KG1 (cell line): ENCODE results near the gene MMP15.
"Not testable (repeated sequence)": the region's sequence is repeated elsewhere in the genome, so short reads cannot be mapped to it uniquely, and the experiment has no call there.

Experiments used
- DNase-seq: peaks from one replicate; lab custom pipeline; 2025; lab: John Stamatoyannopoulos, UW

MMP15 gene

GRCh38 chr16:58025351-58026138, at the start of gene MMP15:
Gene MMP15 (plus strand): TSS chr16:58025754. CDS start chr16:58026351, 597 bp downstream.
- peak; percentile 32 for DNase-seq

DNA sequence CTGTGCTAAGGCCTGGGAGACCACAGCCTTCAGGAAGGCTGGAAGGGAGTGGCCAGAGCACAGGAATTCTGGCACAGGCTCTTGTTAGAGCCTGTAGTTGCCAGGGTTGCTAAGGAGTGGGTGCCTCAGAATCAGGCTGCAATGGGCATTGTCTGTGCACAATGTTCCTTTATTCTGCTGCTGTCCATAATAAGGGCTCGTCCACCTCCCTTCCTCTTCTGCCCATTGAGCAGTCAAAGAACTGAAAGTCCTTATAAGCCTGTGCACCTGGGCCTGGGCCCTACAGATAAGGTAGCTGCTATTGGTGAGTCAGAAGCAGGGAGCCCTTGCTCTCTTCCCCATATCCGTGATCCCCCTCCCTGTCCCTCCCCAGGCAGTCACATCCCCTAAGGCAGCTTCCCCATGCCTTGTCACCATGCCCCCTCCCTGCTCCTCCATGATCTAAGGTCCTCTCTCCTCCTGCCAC, 49.2 kb upstream of the MMP15 start:
- no peak for DNase-seq

DNA sequence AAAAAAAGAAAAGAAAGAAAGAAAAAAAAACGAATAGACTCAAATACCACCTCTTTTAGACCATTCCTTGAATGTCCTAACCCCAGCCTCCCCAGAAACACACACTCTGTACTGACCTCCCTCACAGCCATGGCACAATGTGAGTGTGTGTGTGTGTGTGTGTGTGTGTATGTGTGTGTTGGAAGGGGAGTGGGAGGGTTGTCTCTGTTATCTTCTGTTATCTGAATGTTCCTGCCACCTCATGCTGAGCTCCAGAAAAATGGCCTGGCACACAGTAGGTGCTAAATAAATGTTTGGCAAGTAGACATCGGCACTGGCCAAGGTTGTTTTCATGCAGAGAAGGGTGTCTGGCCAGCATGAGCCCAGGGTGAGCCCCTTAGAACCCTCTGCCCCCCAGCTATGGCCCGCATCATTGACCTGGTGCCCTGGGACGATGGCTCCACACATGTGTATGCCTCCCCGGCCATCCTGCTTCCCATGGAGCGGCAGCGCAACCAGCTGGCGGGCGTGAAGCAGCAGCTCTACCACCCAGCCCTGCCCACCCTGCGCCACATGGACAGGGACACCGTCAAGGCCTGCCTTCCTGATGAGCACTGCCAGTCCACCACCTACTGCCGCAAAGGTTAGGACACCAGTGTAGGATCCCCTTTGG, 48.0 kb upstream of the MMP15 start:
- DNase-seq: no peak

GRCh38 chr16:57978070-57978465, 47.5 kb upstream of the MMP15 start:
- not testable (repeated sequence) for DNase-seq

DNA sequence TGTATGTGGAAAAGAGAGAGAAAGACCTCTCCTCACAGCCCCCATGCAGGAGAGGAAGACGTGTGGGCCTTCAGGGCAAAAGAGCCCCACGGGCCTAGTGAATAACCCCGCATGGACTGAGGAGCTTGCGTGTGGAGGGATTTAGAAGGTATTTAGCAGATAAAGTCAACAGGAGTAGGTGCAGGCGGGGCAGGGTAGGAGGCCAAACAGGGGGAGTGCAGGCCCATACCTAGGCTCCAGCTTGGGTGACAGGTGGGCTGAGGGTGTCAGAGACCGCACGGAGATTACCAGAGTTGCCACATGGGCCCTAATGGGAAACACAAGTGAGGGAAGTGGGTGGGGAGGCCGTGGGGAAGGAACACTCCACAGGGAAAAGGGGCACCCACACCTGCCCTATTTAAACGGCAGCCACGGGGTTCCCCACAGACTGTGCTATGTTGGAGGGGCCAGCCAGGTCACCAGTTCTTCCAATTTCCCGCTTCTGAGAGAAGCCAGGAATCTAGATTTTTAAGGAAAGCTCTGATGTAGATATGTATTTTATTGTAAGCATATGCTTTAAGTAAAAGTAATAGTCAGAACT, 46.5 kb upstream of the MMP15 start:
- DNase-seq: no peak

GRCh38 chr16:57981636-57982035, 43.9 kb upstream of the MMP15 start:
- no peak for DNase-seq

DNA sequence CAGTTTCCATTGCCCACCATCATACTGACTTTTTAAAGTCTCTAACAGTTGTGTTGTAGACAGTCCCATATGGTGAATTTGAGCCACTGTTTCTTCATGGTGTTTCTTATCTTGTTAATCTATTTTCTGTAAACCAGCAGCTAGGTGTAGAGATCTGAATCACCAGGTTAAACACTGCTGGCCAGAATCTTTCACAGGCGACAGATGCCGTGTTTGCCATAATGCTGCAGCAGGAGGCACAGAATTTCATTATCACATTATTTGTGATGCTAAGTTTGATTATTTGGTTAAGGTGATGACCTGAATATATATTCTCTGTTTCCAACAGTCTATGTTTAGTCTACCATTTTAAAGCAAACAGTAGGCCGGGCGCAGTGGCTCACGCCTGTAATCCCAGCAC, 43.2 kb upstream of the MMP15 start:
- DNase-seq: no peak

- DNase-seq: no peak
These were observed 40.9 kb upstream of the MMP15 start for GRCh38 chr16:57984443-57985203.

DNA sequence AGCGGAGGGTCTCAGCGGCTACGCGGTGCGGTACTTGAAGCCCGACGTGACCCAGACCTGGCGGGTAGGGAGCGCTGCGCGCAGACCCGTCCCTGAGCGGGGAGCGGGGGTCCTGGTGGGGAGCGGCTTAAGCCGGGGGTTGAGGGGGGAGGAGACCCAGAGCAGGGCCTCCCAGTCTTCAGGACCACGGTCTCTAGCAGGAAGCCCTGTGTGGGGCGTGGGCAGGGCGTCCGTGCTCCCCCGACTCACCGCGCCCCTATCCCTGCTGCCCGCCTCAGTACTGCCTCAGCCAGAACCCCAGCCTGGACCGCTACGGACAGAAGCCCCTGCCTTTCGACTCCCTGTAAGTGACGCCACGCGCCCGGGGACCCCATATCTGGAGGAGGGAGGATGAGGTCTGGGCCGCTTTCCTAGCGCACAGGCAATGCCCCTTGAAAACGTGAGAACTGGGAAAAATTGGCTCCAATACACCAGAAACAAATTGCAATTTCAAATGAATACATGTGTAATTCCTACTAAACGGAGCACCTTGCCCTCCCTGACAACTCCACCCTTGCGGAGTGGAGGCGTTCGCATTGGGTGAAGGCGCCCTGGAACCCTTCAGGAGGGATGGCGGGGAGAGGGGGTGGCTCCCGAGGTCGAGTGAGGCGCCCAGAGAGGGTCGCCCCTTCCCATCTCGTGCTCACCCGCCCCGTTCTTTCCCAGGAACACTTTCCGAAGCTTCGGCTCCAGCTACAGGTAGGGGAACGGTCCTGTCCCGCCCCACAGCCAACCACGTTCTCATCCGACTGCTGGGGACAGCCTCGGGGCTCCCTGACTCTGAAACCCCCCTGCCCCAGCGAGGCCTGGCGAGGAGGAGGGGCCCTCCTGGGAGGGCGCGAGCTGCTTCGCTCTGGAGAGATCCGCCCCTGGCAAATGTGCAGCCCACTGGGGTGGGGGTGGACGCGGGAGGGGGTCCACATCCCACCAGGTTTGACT, 40.1 kb upstream of the MMP15 start:
- DNase-seq: no peak

GRCh38 chr16:57986196-57986595, 39.4 kb upstream of the MMP15 start:
- DNase-seq: no peak

GRCh38 chr16:57987441-57988177, 37.9 kb upstream of the MMP15 start:
- no peak for DNase-seq

DNA sequence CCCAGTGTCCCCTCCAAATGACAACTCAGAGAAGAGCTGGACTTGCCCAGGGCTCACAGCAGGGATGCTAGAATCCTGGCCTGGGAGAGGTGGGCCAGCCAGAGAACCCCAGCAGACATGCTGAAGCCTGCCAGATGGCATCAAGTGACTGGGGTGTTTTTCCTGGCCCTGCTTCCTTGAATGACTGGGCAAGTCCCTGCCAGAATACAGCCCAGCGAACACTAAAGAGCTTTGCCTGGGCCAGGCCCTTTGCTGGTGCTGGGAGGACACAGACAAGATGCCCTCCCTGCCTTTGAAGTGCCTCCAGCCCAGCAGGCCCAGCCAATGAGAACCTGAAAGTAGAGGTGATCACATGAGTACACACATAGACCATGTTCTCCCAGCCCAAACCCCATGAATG, 36.6 kb upstream of the MMP15 start:
- no peak for DNase-seq

DNA sequence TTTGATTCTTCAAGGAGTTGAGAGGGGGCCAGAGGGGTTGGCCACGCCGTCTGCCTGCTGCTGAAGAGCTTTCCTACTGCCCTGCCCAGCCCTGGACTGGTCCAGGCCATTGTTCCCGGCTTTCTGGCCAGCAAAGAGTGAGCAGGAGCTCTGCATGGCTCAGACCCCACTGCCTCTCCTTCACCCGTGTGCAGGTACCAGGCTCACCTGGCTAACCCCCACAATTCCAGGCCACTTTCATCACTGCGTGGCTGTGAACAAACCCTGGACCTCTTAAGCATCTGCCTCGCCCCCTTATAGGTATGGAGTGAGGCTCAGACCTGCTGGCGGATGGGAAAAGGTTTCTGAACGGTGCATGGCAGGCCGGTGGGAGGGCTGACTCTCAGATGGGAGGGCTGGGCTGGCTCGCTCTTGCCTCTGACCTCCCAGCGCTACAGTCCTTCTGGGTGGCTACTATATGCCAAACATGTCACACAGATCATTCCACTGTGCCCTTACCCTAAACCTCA, 33.9 kb upstream of the MMP15 start:
- DNase-seq: no peak

DNA sequence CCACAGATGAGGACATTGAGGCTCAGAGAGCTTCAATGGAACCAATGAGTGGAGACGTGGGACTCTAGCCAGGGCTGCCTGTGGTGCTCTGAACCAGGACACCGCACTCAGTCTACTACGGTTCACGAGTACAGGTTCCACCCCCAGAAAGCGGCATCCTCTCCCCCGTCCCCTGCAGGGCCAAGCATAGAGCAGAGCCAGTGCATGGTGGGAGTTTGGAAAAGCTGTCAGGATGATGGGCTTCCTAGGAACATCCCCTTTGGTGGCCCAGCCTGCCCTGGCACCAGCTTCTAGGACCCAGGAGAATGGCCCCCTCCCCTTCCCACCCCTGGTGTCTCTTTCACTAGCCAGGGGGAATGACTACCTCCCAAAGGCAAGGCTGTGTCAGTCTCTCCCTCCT, 33.5 kb upstream of the MMP15 start:
- no peak for DNase-seq

DNA sequence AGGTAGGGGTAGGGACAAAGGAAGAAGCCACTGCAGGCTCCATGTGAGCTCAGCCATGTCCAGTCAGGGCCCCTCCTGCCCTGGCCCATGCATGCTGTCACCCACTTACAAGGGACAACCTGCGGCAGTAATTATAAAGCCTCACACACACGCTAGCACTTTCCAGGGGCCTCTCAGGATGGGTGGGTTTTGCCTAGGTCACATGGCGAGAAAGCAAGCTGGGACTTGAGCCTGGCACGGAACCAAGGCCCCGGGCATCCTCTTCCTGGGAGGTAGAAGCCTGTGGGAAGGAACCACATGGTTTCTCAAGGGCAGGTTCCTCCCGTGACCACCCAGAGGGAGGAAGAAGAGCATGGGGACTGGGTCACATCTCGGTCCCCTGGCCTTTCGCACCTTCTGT, 32.1 kb upstream of the MMP15 start:
- no peak for DNase-seq

GRCh38 chr16:57993897-57994296, 31.7 kb upstream of the MMP15 start:
- DNase-seq: no peak

- DNase-seq: no peak
These were observed 31.2 kb upstream of the MMP15 start for GRCh38 chr16:57994361-57994760.

- DNase-seq: no peak
These were observed 30.8 kb upstream of the MMP15 start for GRCh38 chr16:57994778-57995177.

- DNase-seq: no peak
These were observed 29.7 kb upstream of the MMP15 start for GRCh38 chr16:57995721-57996405.
